K562 (cell line): ENCODE measurements around the gene DTL. TPM values are rescaled to one million over a fixed set of nuclear protein-coding genes. Genes with fewer than 3 reads are reported as not detected.
A peak's percentile ranks its signal among the peaks of the same experiment; 100 is the strongest.

Source experiments
- BCOR ChIP-seq: fragments of 450-650 bp; IDR thresholded peaks from 2 replicates; pipeline ENCODE4 v1.6.1; 2016
- CHD1 ChIP-seq: fragments of 200-600 bp; sonication (generic); IDR thresholded peaks from one replicate; pipeline ENCODE4 v1.6.1; 2012; ENCODE audit warnings: mild to moderate bottlenecking, moderate library complexity, low read length, inconsistent platforms
- CTBP1 ChIP-seq: fragments of 450-650 bp; IDR thresholded peaks from 2 replicates; pipeline ENCODE4 v1.6.1; 2016; ENCODE audit warnings: borderline replicate concordance
- FOXK2 ChIP-seq, 2 experiments: fragments of 450-650 bp; IDR thresholded peaks in 1 of 2; conservative IDR thresholded peaks in 1 of 2; 2 replicates each; pipeline ENCODE4 v1.6.1; 2016; ENCODE audit warnings: low read depth in 2 of 2, mild to moderate bottlenecking in 1 of 2
- JUN ChIP-seq, 2 experiments: sonication (generic) in 1 of 2; formaldehyde crosslinking in 1 of 2; IDR thresholded peaks; 2 replicates each; pipeline versions ENCODE4 v1.6.1 to v1.8.0; 2012 to 2022; ENCODE audit warnings: borderline replicate concordance in 2 of 2, mild to moderate bottlenecking in 2 of 2, improper control_type of control experiment in 1 of 2, low read depth in 1 of 2, low read length in 1 of 2, missing genetic modification reagents in 1 of 2
- KAT8 ChIP-seq: fragments of 450-650 bp; IDR thresholded peaks from 2 replicates; pipeline ENCODE4 v1.6.1; 2016; ENCODE audit warnings: low read depth, mild to moderate bottlenecking
- LCOR ChIP-seq: sonication (generic); formaldehyde crosslinking; IDR thresholded peaks from 2 replicates; pipeline ENCODE4 v1.8.0; 2022; ENCODE audit warnings: mild to moderate bottlenecking, missing genetic modification reagents
- MCM5 ChIP-seq: fragments of 450-650 bp; IDR thresholded peaks from 2 replicates; pipeline ENCODE4 v1.6.1; 2016; ENCODE audit warnings: low read depth
- NFE2 ChIP-seq: IDR thresholded peaks from 2 replicates; pipeline ENCODE4 v1.6.1; 2014; ENCODE audit warnings: antibody characterized with exemption, low read depth
- NR2F6 ChIP-seq: fragments of 450-650 bp; formaldehyde crosslinking; IDR thresholded peaks from 2 replicates; pipeline ENCODE4 v1.4.0; 2020; ENCODE audit warnings: mild to moderate bottlenecking
- PHF8 ChIP-seq: fragments of 200-600 bp; sonication (generic); IDR thresholded peaks from 2 replicates; pipeline ENCODE4 v1.6.1; 2012; ENCODE audit warnings: mixed run types, mild to moderate bottlenecking, inconsistent platforms, low read length, moderate library complexity, borderline replicate concordance
- SIN3A ChIP-seq, 2 experiments: fragments of 150-350 bp in 1 of 2; IDR thresholded peaks; 2 replicates each; pipeline ENCODE4 v1.6.1; 2011 to 2016; ENCODE audit warnings: borderline replicate concordance in 2 of 2, low read depth in 2 of 2, low read length in 2 of 2, mild to moderate bottlenecking in 2 of 2, moderate library complexity in 2 of 2; ENCODE audit not compliant: control insufficient read depth in 1 of 2
- SMARCE1 ChIP-seq: fragments of 450-650 bp; IDR thresholded peaks from 2 replicates; pipeline ENCODE4 v1.7.1; 2016; ENCODE audit warnings: mild to moderate bottlenecking
- SRF ChIP-seq, 2 experiments: fragments of 250-450, 450-650 bp in 1 of 2; sonication (Bioruptor Pico) in 1 of 2; sonication (generic) in 1 of 2; formaldehyde crosslinking; IDR thresholded peaks; 2 replicates each; pipeline versions ENCODE4 v1.5.0 to v1.5.1; 2020 to 2022; ENCODE audit warnings: mild to moderate bottlenecking in 1 of 2, missing genetic modification reagents in 1 of 2
- SRSF7 ChIP-seq: fragments of 200-400 bp; formaldehyde crosslinking; optimal IDR thresholded peaks from 2 replicates; pipeline ENCODE3; 2017; ENCODE audit warnings: mild to moderate bottlenecking, low read depth, low read length
- ZNF253 ChIP-seq: fragments of 250-450 bp; sonication (Bioruptor Pico); conservative IDR thresholded peaks from 2 replicates; pipeline ENCODE4 v1.6.1; 2021; ENCODE audit warnings: mild to moderate bottlenecking
- polyA plus RNA-seq, 8 experiments: library from polyadenylated mRNA; depleted of rRNA in 4 of 8; stranded (reverse) in 5 of 8; unstranded in 3 of 8; fragments of >200 nt; fragmentation: Nextera tagmentation in 2 of 8; fragmentation: Illumina TruSeq in 1 of 8; extraction: Ambion mirVana in 2 of 8; extraction: Trizol in 1 of 8; gene quantifications; 2 replicates each; pipeline versions ENCODE4 v1.2.1 to v1.2.3, GENCODE V29; 2011 to 2014; ENCODE audit warnings: inconsistent platforms in 1 of 8, missing spikeins in 1 of 8
- total RNA-seq, 7 experiments: library from RNA; depleted of rRNA in 6 of 7; stranded (reverse); fragments of >200 nt in 6 of 7; fragmentation: Illumina TruSeq in 2 of 7; extraction: Trizol in 2 of 7; gene quantifications; 2 replicates each; pipeline versions ENCODE4 v1.2.1 to v1.2.3, GENCODE V29; 2011 to 2021; ENCODE audit warnings: low replicate concordance in 1 of 7
- TF ChIP-seq, protein P1 (sequence below): fragments of 450-650 bp; IDR thresholded peaks from 2 replicates; pipeline ENCODE4 v1.6.1; 2018; ENCODE audit not compliant: partially characterized antibody
- TF ChIP-seq, protein P2 (sequence below): sonication (generic); IDR thresholded peaks from 2 replicates; pipeline ENCODE4 v1.6.1; 2016

DTL gene
- total and polyA plus RNA-seq, 9 of the 15 experiments (the other 6 are each of a cell fraction or from before 2014, with no cell fraction given): 38.3 to 81.0 (median 63.2) TPM

DNA sequence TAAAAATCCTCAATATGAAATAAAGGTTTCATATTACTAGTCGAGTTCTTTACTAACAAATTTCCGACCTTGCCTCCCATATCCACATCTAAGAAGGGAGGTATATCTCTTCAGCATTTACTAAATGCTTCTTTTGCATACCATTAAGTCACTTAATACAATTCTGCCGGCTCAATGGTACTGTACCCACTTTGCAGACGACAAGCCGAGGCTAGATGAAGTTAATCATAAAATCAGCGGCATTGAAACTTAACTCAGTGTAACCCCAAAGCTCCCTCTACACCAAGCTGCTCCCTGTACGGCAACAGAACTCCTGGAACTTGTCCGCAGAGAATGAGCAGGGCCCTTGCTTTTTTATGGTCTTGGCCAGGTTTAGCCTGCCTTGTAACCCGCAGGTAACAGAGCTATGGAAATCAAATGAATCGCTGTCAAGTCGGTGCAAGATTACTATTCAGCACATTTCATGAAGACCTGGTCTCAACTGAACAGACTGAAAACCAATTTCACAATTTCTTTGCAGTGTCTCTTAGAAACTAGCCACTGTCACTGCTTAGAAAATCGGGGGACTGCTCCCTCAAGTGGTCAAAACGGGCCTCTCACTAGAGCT is 929 bp upstream of the DTL start (continued):
- peak; percentile 34; the same call in 1 of the 2 replicates for TF ChIP-seq SMARCE1
- no peak for TF ChIP-seq CHD1
- TF ChIP-seq, protein P1, sequence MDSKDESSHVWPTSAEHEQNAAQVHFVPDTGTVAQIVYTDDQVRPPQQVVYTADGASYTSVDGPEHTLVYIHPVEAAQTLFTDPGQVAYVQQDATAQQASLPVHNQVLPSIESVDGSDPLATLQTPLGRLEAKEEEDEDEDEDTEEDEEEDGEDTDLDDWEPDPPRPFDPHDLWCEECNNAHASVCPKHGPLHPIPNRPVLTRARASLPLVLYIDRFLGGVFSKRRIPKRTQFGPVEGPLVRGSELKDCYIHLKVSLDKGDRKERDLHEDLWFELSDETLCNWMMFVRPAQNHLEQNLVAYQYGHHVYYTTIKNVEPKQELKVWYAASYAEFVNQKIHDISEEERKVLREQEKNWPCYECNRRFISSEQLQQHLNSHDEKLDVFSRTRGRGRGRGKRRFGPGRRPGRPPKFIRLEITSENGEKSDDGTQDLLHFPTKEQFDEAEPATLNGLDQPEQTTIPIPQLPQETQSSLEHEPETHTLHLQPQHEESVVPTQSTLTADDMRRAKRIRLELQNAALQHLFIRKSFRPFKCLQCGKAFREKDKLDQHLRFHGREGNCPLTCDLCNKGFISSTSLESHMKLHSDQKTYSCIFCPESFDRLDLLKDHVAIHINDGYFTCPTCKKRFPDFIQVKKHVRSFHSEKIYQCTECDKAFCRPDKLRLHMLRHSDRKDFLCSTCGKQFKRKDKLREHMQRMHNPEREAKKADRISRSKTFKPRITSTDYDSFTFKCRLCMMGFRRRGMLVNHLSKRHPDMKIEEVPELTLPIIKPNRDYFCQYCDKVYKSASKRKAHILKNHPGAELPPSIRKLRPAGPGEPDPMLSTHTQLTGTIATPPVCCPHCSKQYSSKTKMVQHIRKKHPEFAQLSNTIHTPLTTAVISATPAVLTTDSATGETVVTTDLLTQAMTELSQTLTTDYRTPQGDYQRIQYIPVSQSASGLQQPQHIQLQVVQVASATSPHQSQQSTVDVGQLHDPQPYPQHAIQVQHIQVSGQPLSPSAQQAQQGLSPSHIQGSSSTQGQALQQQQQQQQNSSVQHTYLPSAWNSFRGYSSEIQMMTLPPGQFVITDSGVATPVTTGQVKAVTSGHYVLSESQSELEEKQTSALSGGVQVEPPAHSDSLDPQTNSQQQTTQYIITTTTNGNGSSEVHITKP: no peak
- no peak; the same call in 1 of the 2 replicates for TF ChIP-seq JUN (IDR thresholded peaks at IDR 0.05; ENCODE audit: borderline replicate concordance, low read depth, low read length)
- 0 out of 2 replicates have a peak, but pooled peaks have one; percentile 58 for TF ChIP-seq JUN (CRISPR knock-in tag; IDR thresholded peaks at IDR 0.05; ENCODE audit: borderline replicate concordance)
- TF ChIP-seq PHF8: no peak
- no peak for TF ChIP-seq ZNF253 (CRISPR knock-in tag)
- no peak for TF ChIP-seq KAT8
- TF ChIP-seq MCM5: no peak
- no peak for TF ChIP-seq SIN3A (IDR thresholded peaks at IDR 0.05; ENCODE audit: borderline replicate concordance in 2 of 2, control insufficient read depth in 1 of 2, low read depth in 2 of 2, low read length in 2 of 2)
- TF ChIP-seq BCOR: peak; percentile 89; the same call in 1 of the 2 replicates
- TF ChIP-seq, protein P2, sequence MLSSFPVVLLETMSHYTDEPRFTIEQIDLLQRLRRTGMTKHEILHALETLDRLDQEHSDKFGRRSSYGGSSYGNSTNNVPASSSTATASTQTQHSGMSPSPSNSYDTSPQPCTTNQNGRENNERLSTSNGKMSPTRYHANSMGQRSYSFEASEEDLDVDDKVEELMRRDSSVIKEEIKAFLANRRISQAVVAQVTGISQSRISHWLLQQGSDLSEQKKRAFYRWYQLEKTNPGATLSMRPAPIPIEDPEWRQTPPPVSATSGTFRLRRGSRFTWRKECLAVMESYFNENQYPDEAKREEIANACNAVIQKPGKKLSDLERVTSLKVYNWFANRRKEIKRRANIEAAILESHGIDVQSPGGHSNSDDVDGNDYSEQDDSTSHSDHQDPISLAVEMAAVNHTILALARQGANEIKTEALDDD: peak; percentile 88
- no peak for TF ChIP-seq CTBP1
- TF ChIP-seq SRSF7: no peak
- TF ChIP-seq NR2F6: no peak
- TF ChIP-seq NFE2: peak; percentile 43
- TF ChIP-seq LCOR (CRISPR knock-in tag): no peak
- no peak for TF ChIP-seq SRF (CRISPR knock-in tag; IDR thresholded peaks at IDR 0.05)
- TF ChIP-seq FOXK2 (conservative IDR thresholded peaks at IDR 0.05 in 1 of 2, IDR thresholded peaks at IDR 0.05 in 1 of 2; ENCODE audit: low read depth in 2 of 2): 0 out of 4 replicates have a peak, but pooled peaks of 1 of the 2 experiments have one; percentile 2
- TF ChIP-seq, all 486 proteins: peak for 46
